Limb (tissue), 2 donors: ENCODE results near the gene MUC12.
"Not testable (repeated sequence)": the region's sequence is repeated elsewhere in the genome, so short reads cannot be mapped to it uniquely, and the experiment has no call there.

Experiments
- DNase-seq, 2 donors: peaks; one replicate each; pipeline ENCODE4 v3.0.0-alpha.2; 2016; ENCODE audit errors: extremely low spot score in 2 of 2

Gene MUC12

DNA sequence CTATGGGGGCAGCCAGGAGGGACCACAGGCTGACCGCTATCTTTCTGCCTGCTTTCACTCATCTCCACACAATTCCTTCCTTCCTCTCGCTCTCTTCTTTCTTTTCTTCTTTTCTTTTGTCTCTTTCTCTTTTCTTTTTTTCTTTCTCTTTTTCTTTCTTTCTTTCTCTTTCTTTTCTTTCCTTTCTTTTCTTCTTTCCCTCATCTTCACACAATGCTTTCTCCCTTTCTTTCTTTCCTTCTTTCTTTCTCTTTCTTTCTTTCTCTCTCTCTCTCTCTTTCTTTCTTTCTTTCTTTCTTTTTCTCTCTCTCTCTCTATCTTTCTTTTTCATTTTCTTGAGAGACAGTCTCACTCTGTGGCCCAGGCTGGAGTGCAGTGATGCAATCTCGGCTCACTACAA is 6.8 kb upstream of the MUC12 start:
- DNase-seq = no peak

GRCh38 chr7:100963386-100963785 is 6.0 kb upstream of the MUC12 start:
- no peak for DNase-seq

DNA sequence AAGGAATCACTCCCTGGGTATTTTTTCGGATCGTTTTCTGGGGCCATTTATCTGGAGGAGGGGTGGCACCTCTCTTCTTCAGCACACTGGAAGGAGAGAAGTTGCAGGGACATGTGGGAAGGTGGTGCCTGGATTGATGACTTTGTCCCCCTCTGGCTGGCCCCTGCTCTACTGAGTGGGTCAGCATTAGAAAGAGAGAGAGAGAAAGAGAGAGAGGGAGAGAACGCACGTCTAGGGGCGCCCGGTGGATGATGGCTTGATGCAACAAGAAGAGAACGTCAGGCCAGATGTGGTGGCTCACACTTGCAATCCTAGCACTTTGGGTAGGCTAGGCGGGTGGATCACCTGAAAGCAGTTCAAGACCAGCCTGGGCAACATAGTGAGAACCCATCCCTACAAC is 5.5 kb upstream of the MUC12 start:
- no peak for DNase-seq

- no peak for DNase-seq
Measured at GRCh38 chr7:100964630-100965029, 4.7 kb upstream of the MUC12 start.

- DNase-seq = no peak
Measured at GRCh38 chr7:100965045-100965722, 4.2 kb upstream of the MUC12 start.

DNA sequence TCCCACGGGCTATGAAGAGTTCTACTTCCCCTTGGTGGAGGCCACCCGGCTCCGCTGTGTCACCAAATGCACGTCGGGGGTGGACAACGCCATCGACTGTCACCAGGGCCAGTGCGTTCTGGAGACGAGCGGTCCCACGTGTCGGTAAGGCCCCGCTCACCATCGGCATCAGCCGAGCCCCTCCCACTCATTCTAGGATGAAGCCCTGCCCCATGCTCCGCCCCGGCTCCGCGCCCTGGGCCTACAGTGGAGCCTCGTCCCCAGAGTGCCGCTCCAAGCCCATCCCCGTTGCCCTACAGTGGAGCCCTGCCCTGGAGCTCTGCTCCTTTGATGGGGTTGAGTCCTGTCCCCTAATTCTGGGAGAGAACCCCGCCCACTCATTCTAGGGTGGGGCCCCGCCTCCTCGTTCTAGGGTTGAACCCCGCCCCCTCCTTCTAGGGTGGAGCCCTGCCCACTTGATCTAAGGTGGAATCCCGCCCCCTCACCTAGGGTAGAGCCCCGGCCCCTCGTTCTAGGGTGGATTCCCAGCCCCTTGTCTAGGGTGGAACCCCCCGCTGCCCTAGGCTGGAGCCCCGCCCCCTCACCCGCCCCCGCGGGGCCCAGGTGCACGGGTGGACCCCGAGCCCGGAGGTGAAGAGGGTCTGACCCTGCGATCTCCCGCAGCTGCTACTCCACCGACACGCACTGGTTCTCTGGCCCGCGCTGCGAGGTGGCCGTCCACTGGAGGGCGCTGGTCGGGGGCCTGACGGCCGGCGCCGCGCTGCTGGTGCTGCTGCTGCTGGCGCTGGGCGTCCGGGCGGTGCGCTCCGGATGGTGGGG is 3.4 kb upstream of the MUC12 start:
- DNase-seq = peak; percentile 34 to 83

GRCh38 chr7:100966542-100967291 is 2.6 kb upstream of the MUC12 start:
- DNase-seq = no peak

GRCh38 chr7:100967292-100967863 is 2.0 kb upstream of the MUC12 start:
- no peak for DNase-seq

DNA sequence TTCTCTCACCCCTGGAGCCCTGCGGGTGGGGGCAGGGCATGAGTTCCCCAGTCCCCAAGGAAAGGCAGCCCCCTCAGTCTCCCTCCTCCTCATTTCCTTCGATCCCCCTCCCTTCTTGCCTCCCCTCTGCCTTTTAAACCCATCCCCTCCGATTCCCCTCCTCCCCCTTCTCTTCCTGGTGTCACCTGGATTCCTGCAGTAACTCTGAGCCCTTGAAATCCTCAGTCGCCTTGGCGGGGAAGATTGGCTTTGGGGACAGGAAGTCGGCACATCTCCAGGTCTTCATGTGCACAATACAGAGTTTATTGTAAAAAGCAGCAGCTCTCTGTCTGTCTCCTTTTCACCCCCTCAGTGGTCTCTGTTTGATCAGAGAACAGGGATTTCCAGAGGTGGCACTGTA is 1.3 kb upstream of the MUC12 start:
- peak in 1 of 2 donors; percentile 14 for DNase-seq

- DNase-seq = no peak
Measured at GRCh38 chr7:100968650-100969049, 715 bp upstream of the MUC12 start.

- DNase-seq = no peak
Measured at GRCh38 chr7:100971111-100972001, 2.0 kb downstream of the MUC12 start.

DNA sequence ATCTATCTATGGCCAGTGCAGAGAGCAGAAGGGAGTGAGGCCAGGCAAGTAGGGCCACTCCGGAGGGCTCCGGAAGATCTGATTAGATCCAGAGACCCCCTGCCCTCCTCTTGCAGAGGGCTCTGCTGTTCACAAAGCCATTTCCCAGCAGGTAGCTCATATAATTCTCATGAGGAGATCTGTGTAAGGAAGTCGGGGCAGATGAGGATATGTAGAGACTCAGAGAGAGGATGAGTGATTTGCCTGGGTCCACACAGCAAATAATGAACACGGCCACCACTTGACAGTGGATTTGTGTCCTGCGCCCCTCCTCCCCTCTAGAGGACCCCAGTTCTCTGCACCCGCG is 2.6 kb downstream of the MUC12 start:
- no peak for DNase-seq

DNA sequence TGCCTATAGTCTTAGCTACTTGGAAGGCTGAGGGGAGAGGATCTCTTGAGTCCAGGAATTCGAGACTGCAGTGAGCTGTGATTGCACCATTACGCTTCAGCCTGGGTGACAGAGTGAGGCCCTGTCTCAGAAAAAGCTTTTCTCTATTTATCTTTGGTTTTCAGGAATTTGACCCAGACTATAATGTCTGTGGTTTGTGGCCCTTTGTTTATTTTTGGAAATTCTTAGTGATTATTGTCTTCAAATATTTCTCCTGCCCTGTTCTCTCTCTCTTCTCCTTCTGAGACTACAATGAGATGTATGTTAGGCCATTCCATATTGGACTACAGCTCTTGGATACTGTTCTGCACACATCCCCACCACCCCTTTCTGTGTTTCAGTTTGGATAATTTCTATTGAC is 4.7 kb downstream of the MUC12 start:
- DNase-seq = no peak

DNA sequence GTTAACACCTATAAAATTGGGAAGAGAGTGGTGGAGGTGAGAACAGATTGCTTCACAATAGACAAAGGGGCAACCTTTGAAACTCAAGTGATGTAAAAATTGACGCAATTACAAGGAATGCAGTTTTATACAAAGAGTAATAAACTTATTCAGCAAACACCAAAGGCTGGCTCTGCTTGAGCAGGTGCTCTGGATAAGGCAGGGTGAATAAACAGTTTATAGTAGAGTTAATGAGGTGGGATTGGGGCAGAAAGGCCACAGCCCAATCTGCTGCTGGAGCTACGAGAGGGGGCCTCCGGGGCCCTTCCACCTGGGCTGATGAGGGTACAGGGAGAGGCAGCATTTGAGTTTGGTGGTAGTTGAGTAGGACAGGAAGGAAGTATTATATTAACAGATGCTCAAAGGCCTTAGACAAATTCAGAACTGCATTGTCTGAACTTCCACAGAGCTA is 6.0 kb downstream of the MUC12 start:
- DNase-seq = no peak

GRCh38 chr7:100978300-100978699 is 8.9 kb downstream of the MUC12 start:
- no peak for DNase-seq

- DNase-seq = no peak
Measured at GRCh38 chr7:100983451-100984187, 14.3 kb downstream of the MUC12 start.

- not testable (repeated sequence) for DNase-seq
Measured at GRCh38 chr7:100984241-100984918, 15.0 kb downstream of the MUC12 start.

DNA sequence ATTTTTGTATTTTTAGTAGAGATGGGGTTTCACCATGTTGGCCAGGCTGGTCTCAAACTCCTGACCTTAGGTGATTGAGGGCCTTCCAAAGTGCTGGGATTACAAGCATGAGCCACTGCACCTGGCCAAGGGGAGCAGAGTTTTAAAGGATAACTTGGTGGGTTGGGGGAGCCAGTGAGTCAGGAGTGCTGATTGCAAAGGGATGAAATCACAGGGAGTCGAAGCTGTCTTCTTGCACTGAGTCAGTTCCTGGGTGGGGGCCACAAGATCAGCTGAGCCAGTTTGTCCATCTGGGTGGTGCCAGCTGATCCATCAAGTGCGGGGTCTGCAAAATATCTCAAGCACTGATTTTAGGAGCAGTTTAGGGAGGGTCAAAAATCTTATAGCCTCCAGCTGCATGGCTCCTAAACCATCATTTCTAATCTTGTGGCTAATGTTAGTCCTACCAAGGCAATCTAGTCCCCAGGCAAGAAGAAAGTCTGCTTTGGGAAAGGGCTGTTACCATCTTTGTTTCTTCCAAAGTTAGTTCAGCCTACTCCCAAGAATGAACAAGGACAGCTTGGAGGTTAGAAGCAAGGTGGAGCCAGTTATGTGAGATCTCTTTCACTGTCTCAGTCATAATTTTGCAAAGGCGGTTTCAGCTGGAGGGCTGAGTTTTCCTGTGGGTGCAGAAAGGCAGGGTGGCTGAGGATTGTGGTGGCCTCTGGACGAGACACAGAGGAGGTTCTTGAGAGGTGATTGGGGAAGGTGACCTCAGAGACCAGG is 15.8 kb downstream of the MUC12 start:
- DNase-seq = not testable (repeated sequence)

- DNase-seq = no peak
Measured at GRCh38 chr7:100991631-100992030, 22.3 kb downstream of the MUC12 start.
